HUES6 (cell line): Measurements from ENCODE around the gene AATK.

ENCODE experiments used
- H3K27ac ChIP-seq: 2 replicates; pipeline ENCODE4 v1.7.0; 2013; ENCODE audit warnings: low read depth, mild to moderate bottlenecking, low read length, inconsistent platforms
- H3K27me3 ChIP-seq: 2 replicates; pipeline ENCODE4 v1.6.1; 2013; ENCODE audit warnings: low read length; ENCODE audit not compliant: control insufficient read depth, insufficient read depth
- H3K36me3 ChIP-seq: 2 replicates; pipeline ENCODE4 v1.6.1; 2013; ENCODE audit warnings: low read length; ENCODE audit not compliant: control insufficient read depth, insufficient read depth
- H3K4me1 ChIP-seq: 2 replicates; pipeline ENCODE4 v1.6.1; 2013; ENCODE audit warnings: low read length; ENCODE audit not compliant: control insufficient read depth, insufficient read depth
- H3K4me3 ChIP-seq: 2 replicates; pipeline ENCODE4 v1.5.1; 2013; ENCODE audit warnings: low read depth, low read length
- H3K9ac ChIP-seq: one replicate; pipeline ENCODE4 v1.6.1; 2013; ENCODE audit warnings: mild to moderate bottlenecking, low read length
- H3K9me3 ChIP-seq: 2 replicates; pipeline ENCODE4 v1.6.1; 2013; ENCODE audit warnings: low read depth, low read length; ENCODE audit not compliant: control insufficient read depth, insufficient read depth

AATK gene

DNA sequence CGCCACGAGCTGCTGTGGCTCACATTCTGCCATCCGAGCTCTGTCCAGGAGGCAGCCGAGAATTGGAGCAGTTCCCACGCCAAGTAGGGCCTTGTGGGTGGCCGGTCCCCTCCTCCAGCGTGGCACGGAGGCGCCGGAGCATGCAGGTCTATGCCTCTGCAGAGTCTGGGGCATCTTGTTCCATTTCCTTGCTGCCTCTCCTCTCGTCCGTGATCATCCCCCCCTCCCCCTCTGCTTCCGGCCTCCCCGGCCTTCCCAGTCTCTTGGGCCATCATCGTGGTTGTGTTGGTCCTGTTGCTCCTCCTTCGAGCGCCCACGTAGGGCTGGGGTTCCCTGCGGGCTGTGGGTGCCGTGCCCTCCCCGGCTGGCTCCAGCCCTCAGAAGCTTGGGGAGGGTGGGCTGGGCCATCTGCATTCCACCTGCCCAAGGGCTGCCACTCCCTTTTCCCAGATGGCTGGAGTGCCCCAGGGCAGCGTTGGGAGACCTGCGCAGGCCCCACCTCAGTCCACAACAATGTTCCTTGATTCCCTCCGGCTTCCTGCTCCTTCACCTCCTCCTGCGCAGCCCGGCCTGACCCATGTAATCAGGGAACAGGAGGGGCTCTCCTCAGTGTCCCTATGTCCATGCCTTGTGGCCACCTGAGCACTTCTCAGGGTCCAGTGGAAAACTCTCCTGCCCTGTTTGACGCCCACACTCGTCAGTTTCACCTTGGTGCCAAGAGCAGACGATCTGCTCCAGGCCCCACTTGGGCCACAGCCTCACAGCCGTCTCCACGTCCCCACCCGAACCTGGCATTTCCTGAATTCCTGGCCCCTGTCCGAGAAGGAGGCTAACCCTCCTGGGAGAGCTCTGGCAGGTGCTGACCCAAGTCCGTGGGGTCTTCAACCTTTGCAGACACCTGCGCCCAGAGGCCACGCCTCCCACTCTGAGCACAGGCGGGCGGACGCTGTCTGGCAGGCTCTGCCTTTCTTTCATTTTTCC lies 94.0 kb downstream of the AATK start:
- Histone ChIP-seq H3K36me3 (0 out of 2 replicates have a peak, but pooled peaks cover 2% of the 10 kb centered on the region), H3K9ac (no peak overlapping the region), H3K4me1 (peaks cover 7% of the 10 kb centered on the region; the same call in 1 of the 2 replicates), H3K9me3 (no peaks in the 10 kb centered on the region), H3K4me3 (no peak overlapping the region), H3K27ac (no peak overlapping the region), H3K27me3 (no peaks in the 10 kb centered on the region)

DNA sequence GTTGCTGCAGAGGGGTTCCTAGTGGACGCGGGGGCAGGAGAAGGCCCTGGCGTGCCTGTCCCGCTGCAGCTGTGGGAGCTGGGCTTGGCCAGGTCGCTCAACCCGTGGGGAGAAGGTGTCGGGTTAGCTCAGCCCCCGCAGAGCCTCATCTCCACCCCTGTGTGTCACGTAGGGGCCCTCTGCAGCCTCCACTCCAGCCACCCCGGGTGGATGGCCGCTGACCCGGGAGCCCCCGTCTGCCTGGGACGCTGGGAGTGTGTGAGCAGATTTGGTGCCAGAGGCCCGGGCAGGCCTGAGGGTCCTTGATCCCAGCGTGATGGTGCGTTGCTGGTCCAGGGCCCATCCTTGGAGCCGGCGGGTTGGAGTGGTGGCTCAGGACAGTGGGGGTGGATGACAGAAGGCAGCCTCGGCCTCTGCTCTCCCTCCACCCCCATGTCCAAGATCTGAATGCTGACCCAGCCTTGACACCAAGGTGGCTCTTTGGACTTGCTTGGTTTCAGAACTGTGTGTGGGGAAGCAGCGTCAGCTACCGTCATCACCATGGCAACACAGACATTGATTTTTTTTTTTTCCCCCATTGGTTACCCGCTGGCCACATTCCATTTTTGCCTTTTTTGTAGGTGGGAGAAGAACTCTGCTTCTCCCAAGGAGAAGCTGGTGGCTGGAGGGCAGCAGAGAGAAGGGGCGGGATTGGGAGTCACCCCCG lies 95.3 kb downstream of the AATK start:
- H3K4me3 ChIP-seq = no peak overlapping the region
- H3K9ac ChIP-seq = no peak overlapping the region
- no peaks in the 10 kb centered on the region for H3K27me3 ChIP-seq
- H3K36me3 ChIP-seq = 0 out of 2 replicates have a peak, but pooled peaks cover 2% of the 10 kb centered on the region
- no peak overlapping the region for H3K27ac ChIP-seq
- peaks cover 7% of the 10 kb centered on the region; the same call in 1 of the 2 replicates for H3K4me1 ChIP-seq
- H3K9me3 ChIP-seq = no peaks in the 10 kb centered on the region

DNA sequence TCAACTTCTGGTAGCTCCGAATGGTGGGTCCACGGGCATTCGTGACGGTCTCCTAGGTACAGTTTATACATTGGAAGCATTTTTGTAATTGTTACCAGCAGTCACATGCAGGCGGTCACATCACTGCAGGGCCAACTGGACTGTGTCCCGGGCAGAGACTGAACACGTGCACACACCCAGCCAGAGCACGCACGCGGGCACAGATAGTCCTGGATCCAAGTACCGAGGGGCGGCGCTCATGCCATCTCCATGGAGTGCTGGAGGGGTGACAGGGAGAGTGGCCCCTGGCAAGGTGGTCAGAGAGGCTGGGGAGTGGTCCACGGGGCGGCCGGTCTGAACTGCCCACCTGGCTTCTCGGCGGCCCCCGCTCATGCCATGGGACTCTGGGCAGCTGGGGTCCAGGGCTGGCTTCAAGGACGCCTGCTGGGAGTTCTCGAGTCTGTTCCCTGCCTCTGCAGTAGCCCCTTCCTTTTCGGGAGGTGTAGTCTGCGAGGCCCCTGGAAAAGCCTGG lies 96.8 kb downstream of the AATK start:
- peaks cover 15% of the 10 kb centered on the region; the same call in 1 of the 2 replicates for H3K4me1 ChIP-seq

DNA sequence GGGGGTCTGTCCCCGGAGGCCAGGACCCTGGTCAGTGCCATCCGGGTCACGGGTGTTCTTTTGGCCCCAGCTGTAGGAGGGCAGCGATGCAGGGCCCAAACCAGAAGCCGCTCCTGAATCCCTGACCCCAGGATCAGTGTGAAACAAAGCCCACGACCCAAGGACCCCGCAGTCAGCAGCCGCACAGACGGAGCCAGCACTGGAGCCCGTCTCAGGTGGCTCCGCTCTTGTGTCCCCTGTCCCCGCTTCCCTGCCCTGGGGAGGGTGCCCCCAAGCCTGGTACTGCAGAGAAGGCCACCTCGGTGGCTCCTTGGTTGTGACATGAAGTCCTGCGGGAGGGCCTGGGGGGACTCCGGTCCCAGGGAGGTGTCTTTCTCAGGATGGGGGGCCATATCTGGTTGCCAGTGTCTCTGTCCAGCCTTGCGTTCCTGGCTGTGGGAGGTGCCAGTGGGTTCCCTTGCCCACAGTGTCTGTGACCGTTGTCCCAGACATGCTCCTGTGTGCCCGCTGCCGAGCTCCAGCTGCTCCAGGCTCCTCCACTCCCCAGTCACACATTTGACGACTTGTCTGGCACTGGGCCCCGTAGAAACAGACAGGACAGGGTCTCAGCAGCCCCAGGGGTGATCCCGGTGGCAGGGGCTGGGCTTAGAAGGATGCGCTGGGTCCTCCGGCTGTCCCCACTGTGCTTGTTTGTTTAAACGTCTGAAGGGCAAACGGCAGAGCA lies 97.4 kb downstream of the AATK start:
- no peaks in the 10 kb centered on the region for H3K27me3 ChIP-seq
- H3K4me3 ChIP-seq = no peak overlapping the region
- 0 out of 2 replicates have a peak, but pooled peaks cover 2% of the 10 kb centered on the region for H3K36me3 ChIP-seq
- no peak overlapping the region for H3K9ac ChIP-seq
- no peaks in the 10 kb centered on the region for H3K9me3 ChIP-seq
- H3K4me1 ChIP-seq = peaks cover 18% of the 10 kb centered on the region; the same call in 1 of the 2 replicates
- no peak overlapping the region for H3K27ac ChIP-seq

More for the DNA sequence above, 96.8 kb downstream of the AATK start:
- no peaks in the 10 kb centered on the region for H3K27me3 ChIP-seq
- no peaks in the 10 kb centered on the region for H3K9me3 ChIP-seq
- no peak overlapping the region for H3K9ac ChIP-seq
- H3K4me3 ChIP-seq = no peak overlapping the region
- 0 out of 2 replicates have a peak, but pooled peaks cover 2% of the 10 kb centered on the region for H3K36me3 ChIP-seq
- H3K27ac ChIP-seq = no peak overlapping the region

DNA sequence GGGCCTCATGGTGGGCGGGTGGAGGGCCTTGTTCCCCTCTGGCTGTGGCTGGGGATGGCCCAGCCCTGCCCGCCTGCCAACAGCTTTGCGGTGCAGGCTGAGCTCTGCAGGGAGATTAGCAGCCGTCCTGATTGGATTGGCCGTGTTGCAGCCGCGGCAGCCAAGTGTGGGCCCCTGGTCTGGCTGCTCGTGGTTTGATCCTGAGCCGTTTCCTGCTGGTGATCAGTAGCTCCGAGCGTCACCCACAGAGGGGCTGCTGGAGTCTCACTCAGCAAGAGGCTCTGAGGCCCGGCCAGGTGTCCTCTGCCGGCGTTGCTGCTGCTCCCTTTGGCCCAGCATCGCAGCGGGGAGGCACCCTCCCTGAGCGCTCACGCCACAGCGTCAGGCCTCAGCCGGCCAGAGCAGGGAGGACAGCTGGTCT lies 98.6 kb downstream of the AATK start:
- Histone ChIP-seq H3K4me1 (peaks cover 18% of the 10 kb centered on the region; the same call in 1 of the 2 replicates), H3K27ac (no peak overlapping the region), H3K9ac (no peak overlapping the region), H3K36me3 (0 out of 2 replicates have a peak, but pooled peaks cover 2% of the 10 kb centered on the region), H3K9me3 (no peaks in the 10 kb centered on the region), H3K27me3 (no peaks in the 10 kb centered on the region), H3K4me3 (no peak overlapping the region)
